ENCODE results near the gene CBS.
"Not testable (repeated sequence)": the region's sequence is repeated elsewhere in the genome, so short reads cannot be mapped to it uniquely, and the experiment has no call there.

The CBS gene

DNA sequence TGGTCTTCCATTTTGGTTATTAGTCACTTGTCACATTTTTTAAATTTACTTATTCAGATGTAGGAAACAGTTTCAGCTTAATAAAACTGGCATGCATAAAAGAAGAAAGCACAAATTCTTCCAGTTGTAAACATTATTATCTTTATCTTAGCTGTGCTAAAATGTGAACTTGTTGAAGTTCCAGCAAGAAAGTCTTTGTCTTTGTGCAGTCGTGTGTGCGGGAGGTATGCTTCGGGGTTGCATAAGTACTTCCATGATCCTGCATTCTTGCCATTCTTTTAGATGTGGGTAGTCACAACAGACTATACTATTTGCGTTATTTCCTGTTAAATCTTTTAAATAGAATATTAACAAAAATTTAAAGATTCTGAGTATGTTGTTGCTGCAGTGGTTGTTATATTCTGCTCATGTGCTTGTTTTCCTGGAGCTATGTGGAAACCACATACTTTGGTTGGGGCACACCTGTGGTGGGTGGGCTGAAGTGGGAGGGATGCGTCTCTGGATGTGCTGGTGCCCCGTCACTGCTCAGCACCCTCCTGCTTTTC is 49.9 kb downstream of the CBS start:
- H3K4me3 ChIP-seq (ENCODE audit: low read depth, low read length), result no peak overlapping the region

DNA sequence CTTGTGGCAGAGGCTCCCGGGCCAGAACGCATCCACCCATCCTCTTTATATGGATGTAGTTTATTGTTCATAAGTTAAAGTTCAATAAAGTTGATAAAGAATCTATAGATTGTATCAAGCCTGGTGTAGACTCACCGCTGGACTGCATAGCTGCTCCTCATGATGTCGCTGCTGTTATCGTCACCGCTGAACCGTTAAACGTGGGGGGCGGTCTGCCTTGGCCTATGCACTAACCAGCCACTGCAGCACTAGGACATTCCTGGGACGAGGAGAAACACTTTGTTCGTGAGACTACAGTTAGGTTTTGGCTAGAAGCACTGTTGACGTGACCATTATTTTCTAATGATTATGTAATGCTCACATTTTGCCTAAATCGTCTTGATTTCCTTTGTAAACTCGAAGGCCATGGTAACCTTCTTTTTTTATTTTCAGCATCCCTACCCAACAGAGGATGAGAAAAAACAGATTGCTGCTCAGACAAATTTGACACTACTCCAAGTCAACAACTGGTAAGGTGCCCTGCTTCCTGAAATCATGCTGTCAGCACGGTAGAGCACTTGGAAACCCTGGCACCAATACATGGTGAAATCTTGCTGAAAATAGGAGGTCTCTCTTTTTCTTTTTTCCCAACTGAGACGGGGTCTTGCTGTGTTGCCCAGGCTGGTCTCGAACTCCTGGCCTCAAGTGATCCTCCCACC is 51.0 kb downstream of the CBS start:
- no peak overlapping the region for H3K4me3 ChIP-seq (ENCODE audit: low read depth, low read length)

DNA sequence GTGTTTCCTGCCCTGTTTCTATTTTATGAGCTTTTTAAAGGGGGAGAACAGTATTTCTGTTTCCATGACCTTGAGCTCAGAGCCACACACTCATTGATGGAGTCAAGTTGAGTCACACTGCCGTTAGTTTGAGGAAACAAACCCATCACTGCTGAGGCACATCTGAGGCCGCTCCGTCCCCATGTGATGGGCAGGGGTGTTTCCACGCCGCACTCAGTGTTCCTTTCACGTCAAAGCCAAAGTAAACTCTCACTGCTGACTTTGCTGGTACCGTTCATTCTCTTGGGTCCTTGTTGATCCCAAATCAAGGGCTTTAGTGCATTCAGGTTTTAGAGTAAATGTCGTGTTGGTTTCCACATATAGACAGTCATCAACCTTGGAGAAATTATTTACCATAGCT is 52.5 kb downstream of the CBS start:
- H3K4me3 ChIP-seq (ENCODE audit: low read depth, low read length), result no peak overlapping the region

DNA sequence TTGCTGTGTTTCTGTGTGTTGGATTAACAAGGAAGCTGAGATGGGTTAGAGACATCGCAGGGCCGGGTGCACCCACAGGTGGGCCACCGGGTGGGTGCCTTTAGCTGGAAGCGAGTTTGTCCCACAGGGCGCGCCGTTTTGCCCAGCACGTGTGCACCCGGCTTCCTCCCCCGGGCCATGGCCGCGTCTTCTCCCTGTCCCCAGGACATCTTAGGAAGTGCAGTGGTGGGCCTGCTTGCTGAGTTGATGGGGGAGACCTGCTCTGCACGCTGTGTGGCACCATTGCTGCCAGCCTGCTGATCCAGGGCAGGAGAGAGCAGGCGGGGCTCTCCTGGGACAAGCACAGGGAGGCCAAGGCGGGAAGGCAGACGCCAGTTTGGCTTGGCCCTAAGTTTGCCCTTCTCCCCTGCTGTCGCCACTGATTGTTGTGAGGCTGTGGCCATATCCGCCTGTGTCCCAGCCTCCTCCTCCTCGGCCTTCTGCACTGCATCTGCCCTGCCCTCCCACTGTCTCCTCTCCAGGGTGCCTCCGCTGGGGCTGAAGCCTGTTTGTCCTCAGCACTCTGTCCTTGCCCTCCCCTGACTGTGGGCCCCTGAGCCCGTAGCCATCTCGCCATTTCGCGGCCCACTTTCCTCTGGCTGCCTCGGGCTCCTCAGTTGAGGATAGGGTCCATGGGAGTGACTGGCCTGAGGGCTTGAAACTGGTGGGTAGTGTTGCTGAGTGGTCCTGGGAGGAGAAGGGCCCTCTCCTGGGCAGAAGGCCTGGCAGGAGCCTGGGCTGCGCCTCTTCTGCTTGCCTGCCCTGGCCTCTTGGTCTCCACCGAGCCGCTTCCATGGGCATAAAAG is 53.7 kb downstream of the CBS start:
- H3K4me3 ChIP-seq (ENCODE audit: low read depth, low read length), result no peak overlapping the region

DNA sequence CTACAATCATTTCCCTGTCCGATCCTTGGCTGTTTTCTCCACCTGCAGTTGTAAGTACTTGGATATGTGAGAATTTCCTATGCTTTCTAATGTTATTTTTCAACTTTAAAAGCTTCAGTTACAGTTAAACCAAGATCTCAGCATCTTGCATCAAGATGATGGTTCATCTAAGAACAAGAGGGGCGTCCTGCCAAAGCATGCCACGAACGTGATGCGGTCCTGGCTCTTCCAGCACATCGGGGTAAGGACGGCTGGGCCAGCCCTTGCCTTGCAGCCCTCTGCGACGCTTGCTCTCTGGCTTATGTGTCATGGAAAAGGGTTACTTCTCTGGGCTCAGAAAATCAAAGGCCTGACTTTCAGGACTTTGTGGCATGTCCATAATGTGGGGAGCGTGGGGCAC is 54.4 kb downstream of the CBS start:
- no peak overlapping the region for H3K4me3 ChIP-seq (ENCODE audit: low read depth, low read length)

DNA sequence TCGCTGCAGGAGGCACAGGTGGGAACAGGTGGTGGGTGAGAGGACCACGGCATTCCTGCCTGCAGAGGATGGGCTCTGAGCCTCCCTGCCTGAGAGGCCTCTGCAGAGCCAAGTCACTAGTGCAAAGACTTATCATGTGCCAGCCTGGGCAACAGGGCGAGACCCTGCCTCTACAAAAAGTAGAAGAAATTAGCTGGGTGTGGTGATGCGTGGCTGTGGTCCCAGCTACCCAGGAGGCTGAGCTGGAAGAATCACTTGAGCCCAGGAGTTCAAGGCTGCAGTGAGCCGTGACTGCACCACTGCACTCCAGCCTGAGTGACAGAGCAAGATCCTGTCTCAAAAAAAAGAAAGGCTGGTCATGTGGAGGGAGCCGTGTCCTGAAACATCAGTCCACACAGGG is 54.9 kb downstream of the CBS start:
- H3K4me3 ChIP-seq (ENCODE audit: low read depth, low read length), result no peak overlapping the region

DNA sequence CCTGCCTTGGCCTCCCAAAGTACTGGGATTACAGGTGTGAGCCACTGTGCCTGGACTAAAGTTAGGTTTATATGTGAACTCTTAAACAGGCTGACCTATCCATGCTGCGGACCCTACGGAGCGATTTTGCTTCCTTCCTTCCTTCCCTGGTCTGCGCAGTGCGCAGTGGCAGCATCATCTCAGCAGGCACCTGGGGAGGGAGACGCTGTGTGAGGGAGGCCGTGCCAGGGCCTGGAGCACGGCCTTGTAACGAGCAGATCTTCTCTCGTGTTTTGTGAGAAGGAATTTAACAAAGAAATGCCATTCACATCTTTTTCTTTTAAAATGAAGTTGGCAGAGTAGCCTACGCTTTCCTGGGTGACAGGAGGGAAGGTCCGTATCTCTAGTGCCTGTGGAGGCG is 55.5 kb downstream of the CBS start:
- no peak overlapping the region for H3K4me3 ChIP-seq (ENCODE audit: low read depth, low read length)

DNA sequence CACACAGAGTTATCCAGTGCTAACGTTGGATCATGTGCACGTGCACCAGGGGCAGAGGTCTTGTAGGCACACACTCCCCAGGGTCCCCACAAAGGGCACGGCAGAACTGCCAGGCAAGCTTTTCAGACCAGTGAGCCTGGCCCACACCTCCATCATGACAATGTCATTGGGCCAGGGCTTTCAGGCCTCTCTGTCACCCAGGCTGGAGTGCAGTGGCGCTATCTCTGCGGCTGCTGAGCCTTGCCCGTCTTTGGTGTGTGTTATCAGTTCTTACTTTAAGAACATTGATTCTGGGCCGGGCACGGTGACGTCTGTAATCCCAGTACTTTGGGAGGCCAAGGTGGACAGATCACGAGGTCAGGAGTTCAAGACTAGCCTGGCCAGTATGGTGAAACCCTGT is 57.1 kb downstream of the CBS start:
- H3K4me3 ChIP-seq (ENCODE audit: low read depth, low read length), result no peak overlapping the region

DNA sequence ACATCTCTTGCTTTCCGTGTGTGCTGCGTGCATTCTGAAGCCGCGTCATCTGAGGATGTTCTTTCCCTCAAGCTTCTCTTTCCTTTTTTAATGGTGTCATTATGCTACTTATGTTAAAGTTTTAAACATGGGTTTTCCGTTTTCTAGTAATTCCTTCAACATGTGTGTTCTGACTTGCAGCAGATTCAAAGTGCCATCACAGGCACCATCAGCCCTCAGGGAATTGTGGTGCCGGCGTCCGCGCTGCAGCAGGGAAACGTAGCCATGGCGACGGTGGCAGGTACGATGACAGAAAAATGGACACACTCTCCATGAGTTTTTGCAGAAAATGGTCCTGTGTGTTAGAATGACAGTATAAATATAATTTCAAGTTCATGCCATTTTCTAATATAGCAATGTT is 58.9 kb downstream of the CBS start:
- no peak overlapping the region for H3K4me3 ChIP-seq (ENCODE audit: low read depth, low read length)

DNA sequence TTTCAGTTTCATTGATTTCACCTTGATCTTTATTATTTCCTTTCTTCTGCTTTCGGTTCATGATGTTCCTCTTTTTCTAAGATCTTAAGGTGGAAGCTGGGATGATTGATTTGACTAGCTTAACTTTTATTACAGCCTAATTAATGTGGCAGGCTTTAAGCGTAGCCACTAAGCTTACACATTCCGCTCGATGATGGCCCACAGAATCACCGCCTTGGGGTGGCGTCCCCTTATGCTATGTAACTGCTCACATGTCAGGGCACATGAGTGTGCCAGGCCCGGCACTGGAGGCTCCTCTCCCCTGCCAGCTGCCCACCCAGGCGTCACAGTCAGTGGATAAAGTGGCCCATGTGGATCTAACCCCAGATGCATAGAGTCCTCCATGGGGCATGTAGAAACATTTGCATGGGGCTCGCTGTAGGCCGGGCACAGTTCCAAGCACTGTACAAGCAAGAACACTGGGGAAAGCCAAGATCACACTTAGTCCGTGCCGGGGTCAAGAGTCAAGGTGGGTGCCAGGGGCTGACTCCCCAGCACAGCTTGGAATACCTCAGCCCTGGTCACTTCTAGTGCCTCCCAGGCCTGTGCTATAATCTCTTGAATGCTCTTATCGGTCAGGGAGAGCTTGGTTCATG is 59.6 kb downstream of the CBS start:
- no peak overlapping the region for H3K4me3 ChIP-seq (ENCODE audit: low read depth, low read length)

DNA sequence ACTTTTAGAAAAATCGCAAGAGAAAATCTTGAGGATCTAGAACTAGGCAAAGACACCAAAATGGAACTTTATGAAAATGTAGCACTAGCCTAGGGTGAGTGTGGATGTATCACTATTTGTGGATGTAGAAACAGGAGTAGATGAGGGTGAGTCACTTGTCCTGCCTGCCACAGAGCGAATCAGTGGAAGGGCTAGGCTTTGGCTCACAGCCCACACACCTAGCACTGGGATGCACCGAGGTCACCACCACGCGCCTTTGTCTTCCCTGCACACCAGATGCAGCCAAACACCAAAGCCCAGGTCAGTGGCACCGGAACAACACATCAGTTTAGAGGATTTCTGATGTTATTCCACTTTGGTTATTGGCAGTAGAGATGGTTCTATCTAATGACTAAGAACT is 63.0 kb downstream of the CBS start:
- H3K4me3 ChIP-seq (ENCODE audit: low read depth, low read length), result no peak overlapping the region

DNA sequence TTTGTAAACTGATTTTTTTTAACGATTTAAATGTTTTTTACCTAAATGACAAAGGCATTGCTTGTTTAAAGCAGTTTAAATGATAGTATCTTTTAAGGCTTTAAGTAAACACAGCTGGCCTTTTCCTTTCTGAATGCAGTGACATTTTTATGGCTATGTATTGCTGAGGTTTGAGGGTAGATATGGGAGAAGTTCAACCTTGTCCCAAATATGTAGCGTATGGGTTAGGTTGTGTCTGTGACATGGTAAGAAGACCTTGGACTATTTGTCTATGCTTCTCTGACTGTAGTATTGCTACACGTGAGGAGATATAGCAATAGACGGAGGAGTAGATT is 68.8 kb downstream of the CBS start:
- H3K4me3 ChIP-seq (ENCODE audit: low read depth, low read length), result no peak overlapping the region

DNA sequence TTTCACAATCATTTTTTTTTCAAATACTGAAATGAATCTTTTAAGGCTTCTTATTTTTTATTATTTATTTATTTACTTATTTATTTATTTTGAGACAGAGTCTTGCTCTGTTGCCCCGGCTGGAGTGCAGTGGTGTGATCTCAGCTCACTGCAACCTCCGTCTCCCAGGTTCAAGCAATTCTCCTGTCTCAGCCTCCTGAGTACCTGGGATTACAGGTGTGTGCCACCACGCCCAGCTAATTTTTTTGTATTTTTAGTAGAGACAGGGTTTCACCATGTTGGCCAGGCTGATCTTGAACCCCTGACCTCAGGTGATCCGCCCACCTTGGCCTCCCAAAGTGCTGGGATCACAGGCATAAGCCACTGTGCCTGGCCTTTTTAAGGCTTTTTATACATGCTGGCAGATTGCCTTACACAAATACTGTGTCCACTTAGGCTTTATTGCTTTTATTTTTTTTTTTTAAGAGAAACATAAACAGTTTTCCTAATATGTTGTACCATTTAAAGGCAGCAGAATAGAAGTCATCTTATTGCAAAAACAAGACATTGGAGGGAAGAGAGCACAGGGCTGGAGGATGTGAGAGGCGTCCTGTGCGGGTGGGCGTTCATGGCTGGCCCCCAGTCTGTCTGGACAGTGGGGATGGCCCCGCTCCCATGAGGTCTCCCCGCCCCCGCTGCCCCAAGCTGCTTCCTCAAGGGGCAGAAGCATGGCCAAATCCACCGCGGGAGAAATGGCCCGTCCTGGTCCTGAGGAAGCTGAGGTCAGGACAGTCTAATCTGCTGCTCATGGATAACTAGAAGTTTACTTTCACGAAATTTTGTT is 69.4 kb downstream of the CBS start:
- not testable (repeated sequence) for H3K4me3 ChIP-seq (ENCODE audit: low read depth, low read length)

DNA sequence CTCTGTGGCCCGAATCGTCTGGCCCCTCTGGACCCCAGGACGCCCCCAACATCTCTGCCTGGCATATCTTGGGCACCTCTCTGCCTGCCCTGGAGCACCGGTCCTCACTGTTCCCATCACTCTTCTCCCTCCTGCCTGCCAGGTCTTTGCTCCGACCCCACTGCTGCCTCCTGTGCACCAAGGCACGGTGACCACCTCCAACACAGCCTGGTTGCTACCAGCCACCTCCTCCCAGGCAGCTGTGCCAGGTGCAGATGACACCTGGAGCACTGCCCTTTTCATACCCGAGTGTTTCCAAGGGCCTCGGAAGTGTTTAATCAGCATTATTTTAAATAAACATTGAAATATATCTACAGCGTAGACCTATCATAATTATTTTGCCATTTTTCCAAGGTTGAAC is 70.0 kb downstream of the CBS start:
- no peak overlapping the region for H3K4me3 ChIP-seq (ENCODE audit: low read depth, low read length)

DNA sequence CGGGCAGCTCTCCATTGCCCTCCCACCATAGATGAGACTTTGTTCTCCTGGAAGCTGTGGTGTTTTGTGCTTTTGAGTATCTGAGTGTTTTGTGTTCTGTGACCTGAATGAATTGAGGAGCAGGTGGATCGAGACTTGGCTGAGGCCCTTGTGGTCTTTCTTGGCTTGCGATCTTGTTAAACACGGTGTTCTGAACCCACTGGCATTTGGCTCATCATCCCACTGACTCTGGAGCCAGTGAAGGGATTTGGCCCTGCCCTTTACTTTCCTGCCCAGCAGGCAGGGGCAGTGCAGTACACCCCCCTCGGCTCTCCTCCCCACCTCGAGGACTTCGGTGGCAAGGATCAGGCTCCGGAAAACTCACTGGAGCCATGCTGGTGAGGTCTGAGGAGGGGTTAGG is 70.7 kb downstream of the CBS start:
- H3K4me3 ChIP-seq (ENCODE audit: low read depth, low read length), result no peak overlapping the region

Measured in iPS-11a (cell line).